Fibroblast of the aortic adventitia (primary cell): ENCODE results near the gene NFATC1. TPM values are rescaled to one million over a fixed set of nuclear protein-coding genes. Genes with fewer than 3 reads are reported as not detected.

ENCODE experiments used
- DNase-seq: peaks from one replicate; pipeline ENCODE4 v3.0.0-alpha.2; 2010; ENCODE audit warnings: low read depth
- H3K4me3 ChIP-seq: 2 replicates; pipeline ENCODE4 v1.5.1; 2011; ENCODE audit warnings: low read depth, mild to moderate bottlenecking, control low read depth, low read length, moderate library complexity
- total RNA-seq: library from RNA; depleted of rRNA; stranded (reverse); fragments of >200 nt; gene quantifications from 2 replicates; pipeline ENCODE4 v1.2.3, GENCODE V29; 2012; ENCODE audit warnings: low replicate concordance
- TF ChIP-seq, protein P1 (sequence below): IDR thresholded peaks from 2 replicates; pipeline ENCODE4 v1.5.1; 2011; ENCODE audit warnings: mild to moderate bottlenecking, low read length, control low read depth, inconsistent platforms; ENCODE audit not compliant: insufficient read depth

Gene NFATC1
- total RNA-seq, result 2.0 and 3.0 TPM in 2 replicates

DNA sequence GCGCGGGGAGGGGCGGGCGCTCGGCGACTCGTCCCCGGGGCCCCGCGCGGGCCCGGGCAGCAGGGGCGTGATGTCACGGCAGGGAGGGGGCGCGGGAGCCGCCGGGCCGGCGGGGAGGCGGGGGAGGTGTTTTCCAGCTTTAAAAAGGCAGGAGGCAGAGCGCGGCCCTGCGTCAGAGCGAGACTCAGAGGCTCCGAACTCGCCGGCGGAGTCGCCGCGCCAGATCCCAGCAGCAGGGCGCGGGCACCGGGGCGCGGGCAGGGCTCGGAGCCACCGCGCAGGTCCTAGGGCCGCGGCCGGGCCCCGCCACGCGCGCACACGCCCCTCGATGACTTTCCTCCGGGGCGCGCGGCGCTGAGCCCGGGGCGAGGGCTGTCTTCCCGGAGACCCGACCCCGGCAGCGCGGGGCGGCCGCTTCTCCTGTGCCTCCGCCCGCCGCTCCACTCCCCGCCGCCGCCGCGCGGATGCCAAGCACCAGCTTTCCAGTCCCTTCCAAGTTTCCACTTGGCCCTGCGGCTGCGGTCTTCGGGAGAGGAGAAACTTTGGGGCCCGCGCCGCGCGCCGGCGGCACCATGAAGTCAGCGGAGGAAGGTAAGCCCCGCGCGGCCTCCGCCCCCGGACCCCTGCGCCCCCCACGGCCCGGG is at the start of gene NFATC1:
TSS of gene NFATC1 (plus strand) at position 170 of the 644 bp plus-strand sequence. CDS start at position 465, 295 bp downstream.
- TF ChIP-seq, protein P1, sequence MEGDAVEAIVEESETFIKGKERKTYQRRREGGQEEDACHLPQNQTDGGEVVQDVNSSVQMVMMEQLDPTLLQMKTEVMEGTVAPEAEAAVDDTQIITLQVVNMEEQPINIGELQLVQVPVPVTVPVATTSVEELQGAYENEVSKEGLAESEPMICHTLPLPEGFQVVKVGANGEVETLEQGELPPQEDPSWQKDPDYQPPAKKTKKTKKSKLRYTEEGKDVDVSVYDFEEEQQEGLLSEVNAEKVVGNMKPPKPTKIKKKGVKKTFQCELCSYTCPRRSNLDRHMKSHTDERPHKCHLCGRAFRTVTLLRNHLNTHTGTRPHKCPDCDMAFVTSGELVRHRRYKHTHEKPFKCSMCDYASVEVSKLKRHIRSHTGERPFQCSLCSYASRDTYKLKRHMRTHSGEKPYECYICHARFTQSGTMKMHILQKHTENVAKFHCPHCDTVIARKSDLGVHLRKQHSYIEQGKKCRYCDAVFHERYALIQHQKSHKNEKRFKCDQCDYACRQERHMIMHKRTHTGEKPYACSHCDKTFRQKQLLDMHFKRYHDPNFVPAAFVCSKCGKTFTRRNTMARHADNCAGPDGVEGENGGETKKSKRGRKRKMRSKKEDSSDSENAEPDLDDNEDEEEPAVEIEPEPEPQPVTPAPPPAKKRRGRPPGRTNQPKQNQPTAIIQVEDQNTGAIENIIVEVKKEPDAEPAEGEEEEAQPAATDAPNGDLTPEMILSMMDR, result no peak
- DNase-seq, result peak; percentile 63
- H3K4me3 ChIP-seq, result peak within 1 kb of the TSS; percentile 60

DNA sequence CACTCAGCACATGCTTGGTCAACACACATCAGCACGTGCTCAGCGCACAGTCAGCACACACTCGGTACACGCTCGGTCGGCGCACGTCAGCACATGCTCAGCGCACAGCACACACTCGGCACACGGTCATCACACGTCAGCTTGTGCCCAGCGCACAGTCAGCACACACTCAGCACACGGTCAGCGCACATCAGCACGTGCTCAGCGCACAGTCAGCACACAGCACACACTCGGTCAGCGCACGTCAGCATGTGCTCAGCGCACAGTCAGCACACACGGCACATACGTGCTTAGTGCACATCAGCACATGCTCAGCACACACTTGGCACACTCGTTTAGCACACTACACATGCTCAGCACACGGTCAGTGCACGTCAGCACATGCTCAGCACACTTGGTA is 49.7 kb upstream of the NFATC1 start:
- TF ChIP-seq, protein P1, result no peak
- H3K4me3 ChIP-seq, result no peak overlapping the region
- no peak for DNase-seq

DNA sequence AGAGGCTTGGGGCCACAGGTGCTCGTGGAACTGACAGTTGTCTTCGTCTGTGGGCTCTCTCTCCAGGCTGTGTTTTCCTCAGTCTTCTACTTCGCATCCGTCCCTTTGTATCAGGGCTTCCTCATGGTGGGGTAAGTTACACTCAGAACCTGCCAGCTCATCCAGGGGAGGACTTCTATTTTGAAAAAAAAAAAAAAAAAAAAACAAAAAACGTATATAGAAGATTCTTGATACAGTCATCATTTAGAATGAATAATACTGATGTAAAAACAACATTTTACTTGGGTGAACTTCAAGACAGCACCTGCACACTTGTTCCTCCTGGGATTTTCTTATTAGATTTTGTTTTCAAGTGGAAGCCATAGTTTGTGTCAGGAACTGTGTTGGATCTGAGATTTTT is 47.7 kb upstream of the NFATC1 start:
- TF ChIP-seq, protein P1, result no peak
- DNase-seq, result no peak
- no peak overlapping the region for H3K4me3 ChIP-seq

DNA sequence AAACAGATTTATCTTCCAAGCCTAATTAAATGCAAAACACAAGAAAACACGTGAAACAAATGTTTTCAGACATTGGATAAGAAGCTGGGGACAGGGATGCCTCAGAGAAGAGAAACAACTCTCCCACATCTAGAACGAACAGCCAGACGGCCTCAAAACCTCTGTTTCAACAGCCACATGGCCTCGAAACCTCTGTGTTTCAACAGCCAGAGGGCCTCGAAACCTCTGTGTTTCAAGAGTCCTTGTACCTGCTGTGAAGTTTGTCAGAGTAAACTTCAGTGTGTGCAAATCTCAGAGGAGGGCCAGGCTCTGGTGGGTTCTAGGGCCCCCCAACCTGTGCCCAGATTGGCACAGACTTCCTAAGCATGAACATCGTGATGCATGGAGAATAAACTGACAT is 43.3 kb upstream of the NFATC1 start:
- TF ChIP-seq, protein P1, result no peak
- no peak overlapping the region for H3K4me3 ChIP-seq
- DNase-seq, result no peak

DNA sequence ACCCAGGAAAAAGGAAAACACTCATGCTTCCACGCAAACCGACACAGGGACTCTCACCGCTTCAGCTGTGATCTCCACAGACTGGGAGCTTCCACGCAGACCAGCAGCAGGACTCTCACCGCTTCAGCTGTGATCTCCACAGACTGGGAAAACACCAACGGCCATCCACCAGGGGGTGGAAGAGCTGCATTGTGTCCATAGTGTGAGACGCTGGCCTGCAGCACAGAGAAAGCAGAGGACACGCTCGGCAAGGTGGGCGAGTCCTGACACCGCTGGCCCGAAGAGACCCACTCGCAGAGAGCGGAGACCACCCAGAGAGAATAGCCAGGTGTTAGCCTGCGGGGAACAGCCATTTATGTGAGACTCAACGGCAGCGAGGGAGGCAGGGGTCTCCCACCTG is 42.5 kb upstream of the NFATC1 start:
- DNase-seq, result no peak
- TF ChIP-seq, protein P1, result peak; percentile 13
- H3K4me3 ChIP-seq, result no peak overlapping the region

DNA sequence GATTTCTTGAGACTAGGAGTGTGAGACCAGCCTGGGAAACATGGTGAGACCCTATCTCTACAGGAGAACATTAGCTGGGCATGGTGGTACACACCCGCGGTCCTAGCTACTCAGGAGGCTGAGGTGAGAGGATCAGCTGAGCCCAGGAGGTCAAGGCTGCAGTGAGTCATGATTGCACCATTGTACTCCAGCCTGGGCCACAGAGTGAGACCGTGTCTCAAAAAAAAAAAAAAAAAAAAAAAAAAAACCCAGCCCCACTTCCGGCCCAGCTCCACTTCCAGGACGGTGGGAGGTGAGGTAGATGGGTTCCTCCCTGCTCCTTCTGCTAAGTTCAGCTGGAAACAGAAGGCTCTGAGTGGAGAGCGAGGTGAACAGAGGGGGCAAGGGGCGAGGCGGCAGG is 41.4 kb upstream of the NFATC1 start:
- no peak overlapping the region for H3K4me3 ChIP-seq
- no peak for DNase-seq
- TF ChIP-seq, protein P1, result no peak
